Tibial nerve (tissue), 4 donors: ENCODE data around the gene STARD10. TPM values are rescaled to one million over a fixed set of nuclear protein-coding genes. Genes with fewer than 3 reads are reported as not detected.

ENCODE experiments used
- DNase-seq, 2 donors: peaks; one replicate each; pipeline ENCODE4 v3.0.0-alpha.2; 2019; ENCODE audit warnings: low spot score in 2 of 2
- H3K27ac ChIP-seq, 4 donors: fragments of 200-600 bp; sonication (generic) in 3 of 4; one replicate each; pipeline ENCODE4 v1.5.1; 2017 to 2019; ENCODE audit warnings: mild to moderate bottlenecking in 1 of 4
- H3K27me3 ChIP-seq, 2 donors: fragments of 200-600 bp; sonication (generic) in 1 of 2; one replicate each; pipeline versions ENCODE4 v1.5.1 to v1.6.0; 2017 to 2019
- H3K36me3 ChIP-seq, 3 donors: fragments of 200-600 bp; sonication (generic); one replicate each; pipeline ENCODE4 v1.5.1; 2018 to 2019
- H3K4me1 ChIP-seq, 4 donors: fragments of 200-600 bp; sonication (generic) in 3 of 4; one replicate each; pipeline ENCODE4 v1.5.1; 2017 to 2019
- H3K4me3 ChIP-seq, 4 donors: fragments of 200-600 bp; sonication (generic) in 3 of 4; one replicate each; pipeline ENCODE4 v1.5.1; 2017 to 2019; ENCODE audit warnings: mild to moderate bottlenecking in 1 of 4, moderate library complexity in 1 of 4
- H3K9me3 ChIP-seq, 4 donors: fragments of 200-600 bp; sonication (generic) in 3 of 4; one replicate each; pipeline ENCODE4 v1.5.1; 2017 to 2019
- EP300 ChIP-seq, 2 donors: sonication (generic); formaldehyde crosslinking; IDR thresholded peaks; one replicate each; pipeline ENCODE4 v1.6.1; 2017; ENCODE audit warnings: antibody characterized with exemption in 2 of 2, mild to moderate bottlenecking in 1 of 2
- POLR2A ChIP-seq, 2 donors: fragments of 450-650 bp; IDR thresholded peaks; one replicate each; pipeline ENCODE4 v1.6.1; 2017; ENCODE audit warnings: antibody characterized with exemption in 2 of 2, mild to moderate bottlenecking in 2 of 2, moderate library complexity in 2 of 2
- WGBS, 2 donors: methylation state at CpG; one replicate each; pipeline ENCODE4 v1.1.5; 2018; 5-methylcytosine and 5-hydroxymethylcytosine counted together
- total RNA-seq, 4 donors: library from RNA; depleted of rRNA; stranded (reverse); fragments of >200 nt; gene quantifications; one replicate each; pipeline ENCODE4 v1.1.0, GENCODE V29; 2016
- TF ChIP-seq, protein P1 (sequence below), 5 experiments: fragments of 200-600 bp in 3 of 5; fragments of 450-650 bp in 2 of 5; sonication (generic) in 3 of 5; IDR thresholded peaks; one replicate each; pipeline ENCODE4 v1.5.1; 2016 to 2019; ENCODE audit warnings: antibody characterized with exemption in 5 of 5, mild to moderate bottlenecking in 3 of 5, moderate library complexity in 2 of 5

STARD10 gene
- total RNA-seq, 4 donors from 2014 or later = 19.4 to 31.5 (median 23.7) TPM

GRCh38 chr11:72840780-72841179, 46.9 kb upstream of the STARD10 start:
- Histone ChIP-seq H3K4me1 (peaks cover 0 to 42% (median 4%) of the 10 kb centered on the region in 4 donors), H3K4me3 (no peak overlapping the region), H3K27ac (no peak overlapping the region), H3K36me3 (peaks cover 0 to 48% (median 5%) of the 10 kb centered on the region in 3 donors), H3K27me3 (no peaks in the 10 kb centered on the region), H3K9me3 (no peaks in the 10 kb centered on the region)
- peak in 1 of 2 donors; percentile 16 for TF ChIP-seq EP300 (IDR thresholded peaks at IDR 0.05)
- TF ChIP-seq, protein P1, sequence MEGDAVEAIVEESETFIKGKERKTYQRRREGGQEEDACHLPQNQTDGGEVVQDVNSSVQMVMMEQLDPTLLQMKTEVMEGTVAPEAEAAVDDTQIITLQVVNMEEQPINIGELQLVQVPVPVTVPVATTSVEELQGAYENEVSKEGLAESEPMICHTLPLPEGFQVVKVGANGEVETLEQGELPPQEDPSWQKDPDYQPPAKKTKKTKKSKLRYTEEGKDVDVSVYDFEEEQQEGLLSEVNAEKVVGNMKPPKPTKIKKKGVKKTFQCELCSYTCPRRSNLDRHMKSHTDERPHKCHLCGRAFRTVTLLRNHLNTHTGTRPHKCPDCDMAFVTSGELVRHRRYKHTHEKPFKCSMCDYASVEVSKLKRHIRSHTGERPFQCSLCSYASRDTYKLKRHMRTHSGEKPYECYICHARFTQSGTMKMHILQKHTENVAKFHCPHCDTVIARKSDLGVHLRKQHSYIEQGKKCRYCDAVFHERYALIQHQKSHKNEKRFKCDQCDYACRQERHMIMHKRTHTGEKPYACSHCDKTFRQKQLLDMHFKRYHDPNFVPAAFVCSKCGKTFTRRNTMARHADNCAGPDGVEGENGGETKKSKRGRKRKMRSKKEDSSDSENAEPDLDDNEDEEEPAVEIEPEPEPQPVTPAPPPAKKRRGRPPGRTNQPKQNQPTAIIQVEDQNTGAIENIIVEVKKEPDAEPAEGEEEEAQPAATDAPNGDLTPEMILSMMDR (IDR thresholded peaks at IDR 0.05) = no peak
- DNase-seq = no peak
- 88 to 89% methylated on average over 4 of the region's 4 CpGs for WGBS, 2 donors

- no peak for DNase-seq
- no peak for TF ChIP-seq POLR2A (IDR thresholded peaks at IDR 0.05)
- TF ChIP-seq, protein P1 (IDR thresholded peaks at IDR 0.05) = no peak
- no peak for TF ChIP-seq EP300 (IDR thresholded peaks at IDR 0.05)
- peaks cover 0 to 48% (median under 1%) of the 10 kb centered on the region in 3 donors for H3K36me3 ChIP-seq
- H3K27ac ChIP-seq = peak overlapping the region in 1 of 4 donors; percentile 22
- no peaks in the 10 kb centered on the region for H3K9me3 ChIP-seq
- H3K4me1 ChIP-seq = peaks cover 0 to 48% (median 9%) of the 10 kb centered on the region in 4 donors
- H3K27me3 ChIP-seq = no peaks in the 10 kb centered on the region
- no peak overlapping the region for H3K4me3 ChIP-seq
- WGBS, 2 donors = 85 to 88% methylated on average over 4 of the region's 4 CpGs
Observed at GRCh38 chr11:72838691-72839305, 45.0 kb upstream of the STARD10 start.

DNA sequence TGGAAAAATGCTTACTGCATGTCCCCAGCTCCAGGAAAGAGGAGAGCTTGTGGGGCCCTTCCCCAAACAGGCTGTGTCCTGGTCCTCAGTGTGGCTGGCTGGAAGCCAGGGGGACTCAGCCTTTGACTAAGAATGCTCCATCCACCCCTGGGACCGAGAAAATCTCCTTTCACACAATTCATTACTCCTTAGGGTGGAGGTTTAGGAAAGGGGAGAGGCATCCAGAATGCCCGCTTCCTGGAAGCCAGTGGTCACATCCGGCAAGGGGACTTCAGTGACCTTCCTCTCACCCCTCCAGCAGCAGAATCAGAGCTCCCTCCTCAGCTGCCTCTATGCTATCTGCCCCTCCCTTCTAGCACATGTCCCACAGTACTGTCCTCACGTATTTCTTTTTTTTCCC, 42.3 kb upstream of the STARD10 start:
- Histone ChIP-seq H3K27me3 (no peaks in the 10 kb centered on the region), H3K9me3 (no peaks in the 10 kb centered on the region), H3K4me3 (no peak overlapping the region), H3K4me1 (peaks cover 0 to 60% (median 16%) of the 10 kb centered on the region in 4 donors), H3K27ac (peak overlapping the region; percentile 45 to 82 (median 70)), H3K36me3 (peaks cover 0 to 27% (median 0%) of the 10 kb centered on the region in 3 donors)
- 28 to 44% methylated on average over 4 of the region's 4 CpGs for WGBS, 2 donors
- TF ChIP-seq EP300 (IDR thresholded peaks at IDR 0.05) = peak in 1 of 2 donors; percentile 7
- TF ChIP-seq, protein P1 (IDR thresholded peaks at IDR 0.05) = no peak
- no peak for DNase-seq

DNA sequence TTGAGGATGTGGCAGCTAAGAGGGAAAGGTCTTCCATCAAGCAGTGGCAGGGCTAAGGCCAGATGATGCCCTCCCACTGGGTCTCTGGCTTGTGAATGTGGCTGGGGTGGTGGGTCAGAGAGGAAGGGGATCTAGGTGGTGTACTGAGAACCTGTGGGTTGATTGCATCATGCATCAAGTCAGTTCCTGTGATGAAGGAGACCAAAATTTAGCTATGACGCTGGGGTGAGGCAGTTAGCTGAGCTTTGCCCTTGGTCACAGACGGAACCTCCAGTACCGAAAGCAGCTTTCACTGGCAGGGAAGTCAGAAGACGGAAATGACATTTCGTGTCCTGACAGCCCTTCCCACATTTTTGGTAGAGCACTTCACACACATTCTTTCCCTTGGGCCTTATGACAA, 41.1 kb upstream of the STARD10 start:
- peaks cover 0 to 61% (median 16%) of the 10 kb centered on the region in 4 donors for H3K4me1 ChIP-seq
- no peak overlapping the region for H3K4me3 ChIP-seq
- no peaks in the 10 kb centered on the region for H3K9me3 ChIP-seq
- peak overlapping the region; percentile 41 to 82 (median 70) for H3K27ac ChIP-seq
- peaks cover 0 to 32% (median 0%) of the 10 kb centered on the region in 3 donors for H3K36me3 ChIP-seq
- WGBS, 2 donors = 71 to 80% methylated on average over 5 of the region's 5 CpGs
- TF ChIP-seq POLR2A (IDR thresholded peaks at IDR 0.05) (no peak), EP300 (IDR thresholded peaks at IDR 0.05) (peak in 1 of 2 donors; percentile 33)
- no peak for DNase-seq
- no peaks in the 10 kb centered on the region for H3K27me3 ChIP-seq

GRCh38 chr11:72833811-72834493, 40.1 kb upstream of the STARD10 start:
- Histone ChIP-seq H3K36me3 (peaks cover 0 to 33% (median 0%) of the 10 kb centered on the region in 3 donors), H3K9me3 (no peaks in the 10 kb centered on the region), H3K27me3 (no peaks in the 10 kb centered on the region), H3K4me3 (no peak overlapping the region), H3K4me1 (peaks cover 0 to 61% (median 16%) of the 10 kb centered on the region in 4 donors), H3K27ac (peak overlapping the region in 3 of 4 donors; percentile 57 to 82 (median 82))
- WGBS, 2 donors = 34 to 41% methylated on average over 8 of the region's 8 CpGs
- DNase-seq = peak in 1 of 2 donors; percentile 78
- TF ChIP-seq POLR2A (IDR thresholded peaks at IDR 0.05) = no peak
- TF ChIP-seq, protein P1 (IDR thresholded peaks at IDR 0.05) = peak in 1 of 5 experiments; percentile 3
